ENCODE data around the gene PEDS1.
A peak's percentile ranks its signal among the peaks of the same experiment; 100 is the strongest.

PEDS1 gene

GRCh38 chr20:50200482-50201104 lies 47.1 kb upstream of the PEDS1 start:
- H3K9me3 ChIP-seq (ENCODE audit: control insufficient read depth, insufficient read depth, low read depth, low read length): no peaks in the 10 kb centered on the region
- H3K27ac ChIP-seq (ENCODE audit: extremely low read depth, low read depth, low read length): no peak overlapping the region
- POLR2A ChIA-PET: interaction anchor here (0.5 kb wide), 1 partner anchor 22 kb away, joined by 4 read pairs; no protein-coding TSS in a partner anchor
- H3K36me3 ChIP-seq (ENCODE audit: control insufficient read depth in 2 of 2, insufficient read depth in 1 of 2, low read length in 2 of 2): no peaks in the 10 kb centered on the region
- H3K4me3 ChIP-seq (ENCODE audit: low read depth, low read length): no peak overlapping the region
- no peak for TF ChIP-seq ZNF112 (tag by site-specific recombination; IDR thresholded peaks at IDR 0.05)
- TF ChIP-seq ZNF571 (tag by site-specific recombination; IDR thresholded peaks at IDR 0.05): no peak
- TF ChIP-seq ZNF654 (tag by site-specific recombination; IDR thresholded peaks at IDR 0.05; ENCODE audit: low read depth): no peak
- TF ChIP-seq ZNF660 (tag by site-specific recombination; IDR thresholded peaks at IDR 0.05): no peak
- no peaks in the 10 kb centered on the region for H3K4me1 ChIP-seq (ENCODE audit: control insufficient read depth, insufficient read depth, low read length)
- CTCF ChIA-PET: interaction anchor here (0.5 kb wide), 1 partner anchor 12 kb away, joined by 4 read pairs; no protein-coding TSS in a partner anchor

- ChIA-PET POLR2A (no interaction called here), CTCF (interaction anchor here (0.6 kb wide), 1 partner anchor 237 kb away, joined by 3 read pairs; no protein-coding TSS in a partner anchor)
- H3K4me3 ChIP-seq (ENCODE audit: low read depth, low read length): no peak overlapping the region
- H3K27ac ChIP-seq (ENCODE audit: extremely low read depth, low read depth, low read length): no peak overlapping the region
- peak; percentile 62; the same call in 1 of the 2 replicates for TF ChIP-seq ZNF280D (tag by site-specific recombination; IDR thresholded peaks at IDR 0.05)
- no peak for TF ChIP-seq ZNF768 (tag by site-specific recombination; IDR thresholded peaks at IDR 0.05)
- TF ChIP-seq BCL11B (tag by site-specific recombination; IDR thresholded peaks at IDR 0.05; ENCODE audit: low read depth): no peak
- TF ChIP-seq ZNF837 (tag by site-specific recombination; IDR thresholded peaks at IDR 0.05): no peak
- no peaks in the 10 kb centered on the region for H3K9me3 ChIP-seq (ENCODE audit: control insufficient read depth, insufficient read depth, low read depth, low read length)
- no peaks in the 10 kb centered on the region for H3K4me1 ChIP-seq (ENCODE audit: control insufficient read depth, insufficient read depth, low read length)
- no peaks in the 10 kb centered on the region for H3K36me3 ChIP-seq (ENCODE audit: control insufficient read depth in 2 of 2, insufficient read depth in 1 of 2, low read length in 2 of 2)
Measured at GRCh38 chr20:50199703-50200102, 46.2 kb upstream of the PEDS1 start.

- POLR2A ChIA-PET: no interaction called here
- CTCF ChIA-PET: no interaction called here
- Histone ChIP-seq H3K27ac (ENCODE audit: extremely low read depth, low read depth, low read length) (no peak overlapping the region), H3K4me3 (ENCODE audit: low read depth, low read length) (no peak overlapping the region), H3K9me3 (ENCODE audit: control insufficient read depth, insufficient read depth, low read depth, low read length) (no peaks in the 10 kb centered on the region), H3K36me3 (ENCODE audit: control insufficient read depth in 2 of 2, insufficient read depth in 1 of 2, low read length in 2 of 2) (peaks cover 0 to 6% of the 10 kb centered on the region in 2 experiments; a peak in 1 of 3 replicates), H3K4me1 (ENCODE audit: control insufficient read depth, insufficient read depth, low read length) (no peaks in the 10 kb centered on the region)
- TF ChIP-seq SP2 (tag by site-specific recombination; IDR thresholded peaks at IDR 0.05) (no peak), PRDM10 (tag by site-specific recombination; IDR thresholded peaks at IDR 0.05) (no peak), ZNF768 (tag by site-specific recombination; IDR thresholded peaks at IDR 0.05) (peak; percentile 93; the same call in 1 of the 2 replicates), ZNF174 (tag by site-specific recombination; IDR thresholded peaks at IDR 0.05) (no peak), ZNF664 (tag by site-specific recombination; IDR thresholded peaks at IDR 0.05) (peak; percentile 60), ZSCAN5A (tag by site-specific recombination; IDR thresholded peaks at IDR 0.05) (no peak)
Measured at GRCh38 chr20:50198716-50199115, 45.2 kb upstream of the PEDS1 start.
